GM21717 (cell line): ENCODE data around the gene MEPE.

Experiments
- ATAC-seq: cut with Tn5 transposase; IDR thresholded peaks from one replicate; pipeline ENCODE4 v1.9.1; 2021; ENCODE audit warnings: mild to moderate bottlenecking, moderate library complexity; ENCODE audit not compliant: unreplicated experiment

Gene MEPE

DNA sequence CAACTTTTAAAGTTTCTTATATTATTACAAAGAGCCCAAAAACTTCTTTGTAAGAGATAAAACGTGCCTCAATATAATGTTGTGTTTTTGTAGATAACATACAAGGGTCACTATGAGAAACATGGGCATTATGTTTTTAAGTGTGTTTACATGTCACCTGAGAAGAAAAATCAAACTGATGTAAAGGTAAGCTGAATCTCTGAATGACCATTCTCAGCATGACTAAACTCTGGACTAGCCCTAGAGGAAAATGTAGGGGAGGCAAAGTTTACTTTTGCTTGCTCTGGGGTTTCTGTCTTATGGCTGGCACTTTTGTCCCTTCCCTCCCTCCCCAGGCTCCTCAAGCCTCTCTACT lies 6.8 kb downstream of the MEPE start:
- no peak for ATAC-seq

DNA sequence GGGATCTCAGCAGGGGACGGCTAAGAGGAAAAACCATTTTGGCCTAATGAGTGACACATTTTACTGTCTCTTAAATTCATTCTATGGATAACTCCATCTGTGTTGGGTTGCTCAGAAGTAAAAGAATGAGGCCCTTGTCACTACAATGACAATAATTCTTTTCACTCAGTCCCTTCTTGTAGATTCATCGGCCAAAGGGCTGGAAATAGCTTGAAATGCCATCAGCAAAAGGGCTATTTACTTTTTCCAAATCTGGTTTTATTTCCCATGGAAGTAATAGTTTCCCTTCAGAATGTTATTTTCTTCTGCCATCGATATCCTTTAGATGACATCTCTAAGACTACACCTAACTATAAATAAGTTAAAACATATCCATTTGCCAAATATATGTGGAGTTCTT lies 7.4 kb downstream of the MEPE start:
- no peak for ATAC-seq

DNA sequence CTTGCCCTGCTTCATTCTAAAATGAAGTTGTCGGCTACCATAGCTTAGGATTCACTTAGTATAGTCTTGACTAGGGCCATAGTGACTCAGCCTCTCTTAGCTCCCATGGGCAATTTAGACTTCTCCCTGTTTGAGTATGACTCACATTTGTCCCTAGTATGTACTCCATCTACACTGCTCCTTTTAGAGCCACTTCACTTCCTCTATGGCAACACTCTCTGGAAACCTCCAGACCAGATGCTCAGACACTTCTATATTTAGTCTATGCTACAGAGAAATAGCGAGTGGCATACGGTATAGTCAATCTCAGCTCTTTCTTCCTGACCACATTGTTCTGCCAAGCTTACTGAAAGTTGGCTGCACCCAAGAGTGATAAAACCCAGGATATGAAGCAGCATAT lies 11.2 kb downstream of the MEPE start:
- ATAC-seq = no peak

DNA sequence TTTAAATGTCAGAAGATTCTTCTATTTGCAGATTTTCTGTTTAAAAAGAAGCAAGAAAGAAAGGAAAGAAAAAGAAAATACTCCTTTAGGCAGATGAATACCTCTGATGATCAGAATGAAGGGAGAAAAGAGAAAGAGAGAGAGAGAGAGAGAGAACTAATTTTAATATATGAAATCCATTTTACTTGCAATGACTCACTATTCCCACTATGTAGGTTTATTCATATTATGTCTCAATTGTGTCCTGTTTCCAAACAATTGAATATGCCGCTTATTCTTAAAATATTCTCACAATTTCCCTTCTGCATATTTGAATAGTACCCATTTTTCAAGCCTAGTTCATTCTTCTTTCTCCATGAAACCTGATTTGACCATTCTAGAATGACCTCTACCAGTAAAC lies 11.7 kb downstream of the MEPE start:
- no peak for ATAC-seq

DNA sequence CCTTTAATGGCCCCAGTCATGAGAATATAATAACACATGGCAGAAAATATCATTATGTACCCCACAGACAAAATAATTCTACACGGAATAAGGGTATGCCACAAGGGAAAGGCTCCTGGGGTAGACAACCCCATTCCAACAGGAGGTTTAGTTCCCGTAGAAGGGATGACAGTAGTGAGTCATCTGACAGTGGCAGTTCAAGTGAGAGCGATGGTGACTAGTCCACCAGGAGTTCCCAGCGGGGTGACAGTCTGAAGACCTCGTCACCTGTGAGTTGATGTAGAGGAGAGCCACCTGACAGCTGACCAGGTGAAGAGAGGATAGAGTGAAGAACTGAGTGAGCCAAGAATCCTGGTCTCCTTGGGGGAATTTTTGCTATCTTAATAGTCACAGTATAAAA lies 13.5 kb downstream of the MEPE start:
- no peak for ATAC-seq

DNA sequence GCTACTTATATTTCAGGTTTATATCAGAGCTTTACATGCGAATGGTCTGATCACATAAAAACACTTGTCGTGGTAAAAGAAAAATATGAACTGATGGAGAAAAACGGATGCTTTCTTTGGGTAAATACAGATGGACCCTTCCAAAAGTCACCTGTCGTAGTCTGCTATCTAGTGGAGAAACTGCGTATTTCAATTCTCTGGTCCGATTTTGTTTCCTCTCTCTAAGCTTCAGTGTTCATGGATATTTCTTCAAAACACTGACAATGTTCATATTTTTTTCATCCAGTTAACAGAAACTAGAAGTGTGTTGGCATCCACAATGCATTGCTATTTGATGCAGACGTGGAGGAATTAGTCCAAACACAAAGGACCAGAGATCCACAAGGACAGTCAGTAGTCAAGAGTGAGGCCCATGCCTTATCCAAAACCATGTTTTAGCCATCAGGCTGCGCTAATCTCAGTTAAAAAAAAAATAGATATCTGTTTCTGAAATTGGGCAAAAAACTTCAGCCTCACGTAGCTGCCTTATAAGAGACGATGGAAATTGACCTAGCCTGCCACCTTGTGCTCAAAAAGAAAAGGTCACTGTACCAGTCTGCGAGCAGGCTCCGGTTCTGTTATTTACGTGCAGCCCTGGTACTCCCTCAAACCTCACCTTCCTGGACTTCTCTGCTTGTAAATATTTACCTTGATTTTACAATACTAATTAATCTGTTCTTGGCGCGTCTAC lies 16.0 kb downstream of the MEPE start:
- peak; percentile 93 for ATAC-seq

DNA sequence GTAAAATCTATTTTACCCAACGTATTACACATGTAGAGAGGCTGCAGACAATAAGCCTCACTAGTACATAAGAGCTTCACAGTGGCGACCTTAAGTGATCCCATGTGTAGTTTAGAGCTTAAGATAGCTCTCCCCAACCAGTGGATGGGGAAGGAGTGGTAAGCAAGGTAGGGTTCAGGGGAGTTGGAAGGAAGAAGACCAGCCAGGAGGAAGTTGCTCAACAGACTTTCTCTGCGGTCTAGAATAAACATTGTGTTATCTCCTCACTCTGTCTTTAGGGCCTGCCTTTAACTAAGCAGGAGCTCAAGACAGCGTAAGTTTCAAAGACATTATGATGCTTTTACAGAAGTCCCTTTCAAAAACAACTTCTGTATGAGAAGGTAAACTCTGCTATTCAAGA lies 16.8 kb downstream of the MEPE start:
- no peak for ATAC-seq

DNA sequence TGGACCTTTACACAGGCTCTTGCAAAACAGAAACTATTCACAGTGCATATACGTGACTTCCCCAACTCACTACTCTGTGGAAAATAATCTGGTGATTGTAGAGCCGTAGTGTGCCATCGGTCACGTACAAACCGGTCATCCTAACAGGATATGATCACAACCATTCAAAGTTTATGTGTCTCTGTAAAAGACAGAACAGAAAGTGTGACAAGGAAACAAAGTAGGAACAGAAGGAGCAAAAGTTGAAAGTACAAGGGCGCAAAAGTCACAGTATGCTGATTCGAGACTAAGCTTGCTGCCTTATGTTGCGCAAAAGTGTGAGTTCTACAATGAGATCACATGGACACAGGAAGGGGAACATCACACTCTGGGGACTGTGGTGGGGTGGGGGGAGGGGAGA lies 18.6 kb downstream of the MEPE start:
- no peak for ATAC-seq

DNA sequence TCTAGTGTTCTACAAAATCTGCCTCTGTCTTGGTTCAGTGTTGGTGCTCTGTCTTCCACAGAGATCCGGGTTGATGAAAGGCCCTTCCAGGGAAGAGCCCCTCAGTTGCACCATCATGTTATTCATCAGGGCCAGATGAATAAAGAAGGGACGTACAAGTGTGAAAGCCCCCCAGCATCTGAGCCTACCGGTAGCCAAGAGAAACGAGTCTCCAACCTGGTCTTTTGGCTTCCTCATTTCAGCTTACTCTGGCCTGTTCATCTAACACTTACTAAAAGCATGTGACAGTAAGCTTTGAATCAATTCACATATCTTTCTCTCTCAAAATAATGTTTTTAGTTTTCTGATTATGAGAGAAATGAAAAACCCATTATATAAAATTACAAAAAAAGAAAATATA lies 19.2 kb downstream of the MEPE start:
- ATAC-seq = no peak

DNA sequence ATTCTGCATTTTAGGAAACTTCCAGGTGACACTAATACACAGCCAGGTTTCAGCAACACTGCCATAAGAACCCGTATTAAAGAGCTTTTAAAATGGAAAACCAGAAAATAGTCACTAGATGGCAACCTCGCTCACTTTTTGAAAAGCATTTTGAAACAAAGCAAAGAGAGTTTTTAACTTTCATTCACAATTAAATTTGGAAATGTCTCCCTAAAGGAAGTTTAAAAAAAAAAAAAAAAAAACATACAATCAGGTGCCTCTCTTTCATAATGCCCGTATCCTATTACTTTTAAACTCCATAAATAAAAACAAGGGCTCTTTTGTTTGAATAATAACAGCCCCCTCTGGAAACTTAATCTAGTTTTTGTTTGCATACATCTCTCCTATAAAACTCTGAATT lies 20.3 kb downstream of the MEPE start:
- no peak for ATAC-seq

DNA sequence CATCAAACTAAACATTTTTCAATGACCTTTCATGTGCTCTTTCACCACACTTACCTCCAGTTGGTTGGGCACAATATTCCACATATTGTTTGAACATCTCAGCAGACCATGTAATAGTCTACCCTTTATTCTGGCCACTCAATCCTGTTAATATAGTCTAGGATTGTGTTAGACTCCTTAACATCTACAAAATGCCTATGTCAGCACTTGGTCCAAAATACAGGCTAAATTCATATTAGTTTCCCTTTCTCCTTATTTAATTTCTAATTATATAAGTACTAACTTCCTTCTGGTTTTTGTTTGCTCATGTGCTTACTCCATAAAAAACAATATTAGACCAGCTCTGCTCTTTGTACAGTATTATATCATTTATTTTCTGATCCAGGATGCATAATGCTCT lies 21.1 kb downstream of the MEPE start:
- ATAC-seq = no peak

DNA sequence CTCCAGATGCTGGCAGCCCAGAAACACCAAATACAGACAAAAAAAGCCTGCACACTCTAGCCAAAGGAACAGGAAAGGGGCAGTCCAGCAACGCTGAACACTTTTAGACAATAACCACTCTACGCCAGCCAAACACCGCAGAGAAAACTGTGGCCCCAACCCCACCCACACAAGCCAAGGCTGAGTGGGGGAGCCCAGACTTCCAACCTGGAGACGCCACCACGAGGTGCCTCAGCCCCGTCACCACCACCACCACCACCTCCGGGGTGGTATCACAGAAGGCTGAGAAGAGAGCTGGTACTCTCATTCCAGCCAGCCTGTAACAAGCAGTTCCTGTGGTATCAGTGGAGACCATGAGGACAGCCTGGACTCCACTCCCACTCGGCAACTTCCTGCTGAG lies 22.8 kb downstream of the MEPE start:
- ATAC-seq = no peak

DNA sequence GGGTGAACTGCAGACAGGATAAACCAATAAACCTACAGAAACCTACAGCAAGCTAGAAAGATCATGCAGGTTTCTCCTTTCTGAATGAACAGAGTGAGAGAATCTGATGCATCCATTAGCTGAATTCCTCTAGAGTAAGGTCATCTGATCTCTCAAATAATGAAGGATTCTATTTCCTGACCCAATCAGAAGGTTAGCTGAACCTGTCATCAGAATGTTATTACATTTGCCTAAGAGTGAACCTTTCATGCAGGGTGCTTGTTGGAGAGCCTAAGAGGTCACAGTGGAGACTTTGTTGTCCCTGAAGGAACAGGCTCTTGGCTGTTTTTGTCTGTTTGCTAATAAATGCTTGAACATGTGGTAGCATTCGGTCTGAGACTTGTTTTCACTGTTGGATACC lies 24.0 kb downstream of the MEPE start:
- no peak for ATAC-seq

DNA sequence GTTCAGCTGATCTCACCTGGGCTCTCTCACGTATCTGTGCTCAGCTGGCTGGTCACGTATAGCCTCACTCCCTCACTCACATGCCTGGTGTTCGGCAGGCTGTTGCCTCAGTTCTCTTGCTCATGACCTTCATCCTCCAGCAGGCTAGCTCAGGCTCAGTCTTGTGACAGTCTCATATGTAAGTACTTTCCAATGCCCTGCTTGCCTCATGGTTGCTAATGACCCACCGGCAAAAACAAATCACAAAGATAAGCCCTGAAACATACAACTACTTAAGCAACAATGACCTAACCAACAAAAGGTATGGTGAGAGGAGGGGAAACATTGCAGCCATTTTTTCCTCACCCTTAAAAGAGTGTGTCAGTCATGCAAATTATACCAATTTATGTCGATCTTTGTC lies 25.0 kb downstream of the MEPE start:
- ATAC-seq = no peak

DNA sequence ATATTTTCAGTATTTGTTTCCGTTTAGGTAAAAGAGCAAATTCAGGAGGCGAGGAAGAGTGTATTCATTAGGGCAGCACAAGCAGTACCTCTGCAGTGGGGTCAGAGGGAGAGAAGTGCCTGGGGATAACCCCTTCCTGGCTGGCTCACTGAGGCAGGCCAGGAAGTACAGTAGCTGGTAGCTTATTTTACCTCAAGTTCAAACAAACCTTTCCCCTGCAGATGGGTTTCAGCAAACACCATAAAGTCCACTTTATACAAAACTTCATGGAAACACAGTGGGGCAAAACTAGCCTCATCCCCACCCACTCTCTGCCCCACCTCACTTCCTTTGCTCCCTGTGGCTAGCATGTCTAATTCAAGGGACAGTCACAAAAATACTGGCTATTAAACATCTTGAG lies 29.5 kb downstream of the MEPE start:
- no peak for ATAC-seq

DNA sequence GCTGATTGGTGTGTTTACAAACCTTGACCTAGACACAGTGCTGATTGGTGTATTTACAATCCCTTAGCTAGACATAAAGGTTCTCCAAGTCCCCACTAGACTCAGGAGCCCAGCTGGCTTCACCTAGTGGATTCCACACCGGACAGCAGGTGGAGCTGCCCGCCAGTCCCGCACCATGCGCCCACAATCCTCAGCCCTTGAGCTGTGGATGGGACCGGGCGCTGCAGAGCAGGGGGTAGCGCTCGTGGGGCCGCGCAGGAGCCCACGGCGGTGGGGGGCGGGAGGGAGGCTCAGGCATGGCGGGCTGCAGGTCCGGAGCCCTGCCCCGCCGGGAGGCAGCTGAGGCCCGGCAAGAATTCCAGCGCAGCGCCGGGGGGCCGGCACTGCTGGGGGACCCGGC lies 30.7 kb downstream of the MEPE start:
- no peak for ATAC-seq

DNA sequence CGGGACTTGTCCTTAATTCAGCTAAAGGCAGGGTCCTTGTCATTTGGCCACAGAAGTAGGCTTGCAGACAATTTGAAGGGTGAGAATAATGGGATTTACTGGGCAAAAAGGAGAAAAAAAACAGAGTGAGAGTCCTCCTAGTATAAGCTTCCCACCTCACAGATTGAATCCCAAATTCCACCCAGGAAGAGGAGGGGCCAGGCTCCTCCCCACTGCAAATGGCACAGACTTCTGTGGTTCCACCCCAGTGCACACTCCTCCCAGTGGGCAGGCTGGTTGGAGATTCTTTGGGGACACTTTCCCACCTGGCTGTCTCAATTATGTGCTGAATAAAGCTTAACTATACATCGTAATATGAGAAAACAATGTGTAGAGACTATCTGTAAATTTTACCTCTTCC lies 31.6 kb downstream of the MEPE start:
- ATAC-seq = no peak

DNA sequence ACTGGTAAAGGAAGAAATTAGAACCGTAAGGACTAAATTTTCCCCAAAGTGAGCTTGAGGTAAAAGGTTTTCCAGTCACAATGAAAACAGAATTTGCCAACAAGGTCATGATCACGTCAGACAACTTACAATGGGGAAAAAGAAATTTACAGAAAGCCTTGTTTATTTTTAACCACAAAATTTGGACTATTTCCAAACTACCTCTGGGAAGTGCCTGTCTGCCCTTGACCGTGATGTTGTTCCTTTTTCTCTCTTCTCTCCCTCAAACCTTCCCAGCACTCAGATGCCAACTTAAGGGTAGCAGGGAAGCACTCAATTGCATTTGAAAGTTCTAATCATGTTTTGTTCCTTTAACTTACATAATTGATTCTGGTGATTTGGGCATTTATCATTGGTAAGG lies 32.5 kb downstream of the MEPE start:
- no peak for ATAC-seq

DNA sequence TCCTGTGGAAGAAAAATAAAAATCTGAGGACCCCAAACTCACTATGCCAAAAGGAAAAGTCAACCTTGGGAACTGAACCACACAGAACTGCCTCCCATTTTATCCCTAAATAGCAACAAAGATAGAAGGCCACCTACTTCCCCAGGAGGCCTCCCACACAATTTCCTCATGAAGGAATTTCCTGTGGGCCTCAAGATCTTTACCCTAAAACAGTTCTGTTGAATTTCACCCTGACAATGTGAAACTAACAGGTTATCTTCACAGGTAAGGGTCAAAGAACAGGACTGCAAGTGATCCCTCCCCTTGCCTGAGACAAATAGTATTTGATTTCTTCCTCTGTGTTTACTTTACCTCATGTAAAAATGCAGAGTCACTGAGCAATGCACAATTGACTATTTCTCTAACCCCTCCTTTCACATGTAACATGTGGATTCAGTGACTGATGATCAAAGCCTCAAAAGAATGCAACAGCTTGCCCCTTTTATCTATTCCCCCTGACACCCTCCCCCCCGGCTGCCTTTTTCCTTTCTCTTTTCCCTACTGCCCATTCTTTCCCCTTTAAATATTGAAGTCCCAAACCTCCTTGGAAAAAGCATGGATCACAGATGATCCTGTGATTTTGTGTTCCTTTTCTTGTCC lies 33.3 kb downstream of the MEPE start:
- ATAC-seq = no peak

DNA sequence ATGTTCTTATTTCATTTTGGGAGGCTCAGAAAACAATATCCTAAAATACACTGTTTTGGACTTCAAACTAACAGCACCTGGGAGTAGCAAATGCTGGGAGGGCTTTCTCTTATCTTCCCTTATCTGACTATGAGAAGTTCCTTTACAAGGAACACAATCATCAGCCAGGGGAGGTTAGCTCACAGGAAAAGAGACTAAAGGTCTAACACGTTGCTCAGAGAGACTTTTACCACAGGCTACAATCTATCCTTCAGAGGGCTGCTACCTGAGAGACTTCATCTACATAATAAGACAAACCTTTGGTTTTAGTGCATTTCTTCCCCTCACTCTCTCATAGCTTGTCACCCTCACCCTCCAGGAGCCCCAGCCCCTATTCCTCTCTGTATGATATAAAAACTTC lies 35.8 kb downstream of the MEPE start:
- no peak for ATAC-seq

DNA sequence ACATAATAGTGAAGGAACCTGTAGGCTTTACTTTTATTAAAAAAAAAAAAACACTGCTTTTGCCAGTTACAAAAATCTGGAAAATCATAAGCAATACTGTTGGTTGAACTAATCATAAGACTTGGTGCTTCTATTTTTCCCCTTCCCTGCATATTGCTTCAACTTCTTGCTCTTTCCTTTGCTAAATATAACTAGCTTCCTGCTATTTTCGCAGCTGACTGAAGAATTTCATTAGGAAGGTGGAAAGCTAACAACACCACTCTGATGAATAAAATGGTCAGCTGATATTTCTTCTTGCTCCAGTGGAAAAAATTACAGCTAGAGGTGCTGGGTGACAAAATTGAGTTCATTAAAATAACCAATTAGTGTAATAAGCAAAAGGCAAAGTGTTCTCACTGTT lies 39.3 kb downstream of the MEPE start:
- ATAC-seq = no peak

DNA sequence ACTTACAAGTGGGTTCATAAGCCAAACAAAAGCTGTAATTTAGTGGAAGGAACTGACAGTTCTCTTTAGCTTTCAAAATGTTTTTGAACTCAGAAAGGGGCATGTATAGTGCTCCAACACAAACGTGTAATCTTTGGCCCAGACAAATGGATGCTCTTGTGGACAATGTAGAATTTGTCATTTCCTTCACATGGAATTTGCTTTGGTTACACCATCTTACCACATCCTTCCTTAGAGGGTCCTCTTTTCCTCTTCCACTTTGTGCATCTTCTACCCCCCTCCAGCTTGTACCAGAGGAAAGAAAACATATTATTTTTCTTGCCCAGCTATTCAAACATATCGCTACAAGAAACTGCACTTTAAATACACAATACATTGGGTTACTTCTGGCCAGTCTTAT lies 42.4 kb downstream of the MEPE start:
- ATAC-seq = no peak

DNA sequence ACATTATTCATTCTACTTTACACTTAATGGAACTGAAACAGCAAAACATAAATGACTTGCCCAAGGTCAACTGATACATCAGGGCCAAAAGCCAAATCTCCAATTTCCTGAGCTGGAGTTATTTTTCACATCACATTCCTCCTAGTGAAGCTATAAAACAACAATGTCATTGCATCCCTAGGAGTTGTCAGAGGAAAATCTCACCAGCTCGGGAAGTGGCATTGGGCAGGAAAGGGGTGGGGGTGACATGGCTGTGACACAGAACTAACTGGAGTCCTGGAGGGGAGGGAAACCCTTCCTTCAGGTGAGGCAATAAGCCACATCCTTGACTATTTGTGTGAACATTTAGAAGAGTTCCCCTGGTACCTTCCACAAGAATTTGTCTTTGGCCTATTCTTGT lies 47.3 kb downstream of the MEPE start:
- no peak for ATAC-seq
